A549 (cell line): ENCODE measurements around the gene NENF. TPM values are rescaled to one million over a fixed set of nuclear protein-coding genes. Genes with fewer than 3 reads are reported as not detected.

Experiments used
- ATAC-seq, 2 experiments: fragments of 200-7000 bp in 1 of 2; fragments of >200 bp in 1 of 2; cut with Nextera tagmentation in 1 of 2; cut with Tn5 transposase in 1 of 2; 3 replicates each; pipeline versions ENCODE4 v1.8.0 to v1.9.1; 2018 to 2020; ENCODE audit warnings: mild to moderate bottlenecking in 1 of 2, moderate library complexity in 1 of 2
- CTCF ChIA-PET: fragments of 300-600 bp; sonication (Branson Sonifier 250); formaldehyde crosslinking; extraction: SDS; loops from one replicate; lab custom pipeline; 2021; ENCODE audit warnings: antibody characterized with exemption, inconsistent platforms; lab: Yijun Ruan, JAX
- POLR2A ChIA-PET: fragments of 350-600 bp; formaldehyde crosslinking; extraction: SDS; loops from one replicate; lab custom pipeline; 2021; ENCODE audit warnings: antibody characterized with exemption, inconsistent platforms; lab: Yijun Ruan, JAX
- DNase-seq, 2 experiments: peaks; one replicate each; pipeline versions ENCODE4 v3.0.0 to v3.0.0-alpha.2; 2011 to 2016; ENCODE audit warnings: low read depth in 1 of 2, low spot score in 1 of 2
- FAIRE-seq: peaks from 2 replicates; lab custom pipeline; 2011; peaks lifted over from hg19 to GRCh38; lab: Jason Lieb, UNC
- H3K27ac ChIP-seq, 2 experiments: fragments of >200 bp; sonication (Bioruptor Twin); formaldehyde crosslinking; 3 replicates each; pipeline ENCODE4 v1.5.1; 2016 to 2017
- H3K4me1 ChIP-seq: fragments of >200 bp; sonication (Bioruptor Twin); formaldehyde crosslinking; 3 replicates; pipeline ENCODE4 v1.6.1; 2016
- H3K4me2 ChIP-seq: fragments of >200 bp; sonication (Bioruptor Twin); formaldehyde crosslinking; 3 replicates; pipeline ENCODE4 v1.6.1; 2016
- H3K4me3 ChIP-seq: fragments of >200 bp; sonication (Bioruptor Twin); formaldehyde crosslinking; 3 replicates; pipeline ENCODE4 v1.5.1; 2016
- H3K9me3 ChIP-seq: fragments of >200 bp; sonication (Bioruptor Twin); formaldehyde crosslinking; 3 replicates; pipeline ENCODE4 v1.6.1; 2016
- ATOH8 ChIP-seq: fragments of 250-450 bp; sonication (Bioruptor Pico); IDR thresholded peaks from 2 replicates; pipeline ENCODE4 v1.5.0; 2020; ENCODE audit warnings: low read depth, mild to moderate bottlenecking, moderate library complexity
- BCL3 ChIP-seq: fragments of >200 bp; sonication (Bioruptor Twin); formaldehyde crosslinking; IDR thresholded peaks from 3 replicates; pipeline ENCODE4 v1.6.1; 2016
- BHLHE40 ChIP-seq: IDR thresholded peaks from 2 replicates; pipeline ENCODE4 v1.6.1; 2012; ENCODE audit warnings: low read depth, low read length, inconsistent platforms
- CHD2 ChIP-seq: fragments of 150-350 bp; IDR thresholded peaks from 2 replicates; pipeline ENCODE4 v1.6.1; 2014; ENCODE audit warnings: low read length; ENCODE audit not compliant: partially characterized antibody
- CTCF ChIP-seq: fragments of >200 bp; sonication (Bioruptor Twin); formaldehyde crosslinking; IDR thresholded peaks from 3 replicates; pipeline ENCODE4 v1.5.1; 2016
- E2F6 ChIP-seq: IDR thresholded peaks from 2 replicates; pipeline ENCODE4 v1.6.1; 2012; ENCODE audit warnings: low read depth, borderline replicate concordance
- EHMT2 ChIP-seq: fragments of 200-600 bp; sonication (generic); IDR thresholded peaks from 2 replicates; pipeline ENCODE4 v1.6.1; 2016; ENCODE audit warnings: antibody characterized with exemption, low read depth, mild to moderate bottlenecking, moderate library complexity
- ESRRA ChIP-seq: fragments of 150-350 bp; IDR thresholded peaks from 2 replicates; pipeline ENCODE4 v1.6.1; 2014; ENCODE audit warnings: mild to moderate bottlenecking, low read length, borderline replicate concordance
- FOSB ChIP-seq: fragments of 250-450 bp; sonication (Bioruptor Pico); IDR thresholded peaks from 2 replicates; pipeline ENCODE4 v1.5.0; 2020; ENCODE audit warnings: mild to moderate bottlenecking, moderate library complexity
- GATA3 ChIP-seq: IDR thresholded peaks from 2 replicates; pipeline ENCODE4 v1.6.1; 2012; ENCODE audit warnings: borderline replicate concordance
- HDAC2 ChIP-seq: fragments of 200-600 bp; sonication (generic); IDR thresholded peaks from 2 replicates; pipeline ENCODE4 v1.6.1; 2016
- HES2 ChIP-seq: fragments of >200 bp; sonication (Bioruptor Twin); formaldehyde crosslinking; IDR thresholded peaks from 2 replicates; pipeline ENCODE4 v1.6.1; 2016
- HEYL ChIP-seq: fragments of 250-450 bp; sonication (Bioruptor Pico); IDR thresholded peaks from 2 replicates; pipeline ENCODE4 v1.8.0; 2021; ENCODE audit warnings: mild to moderate bottlenecking, moderate library complexity
- HMGXB4 ChIP-seq: fragments of 250-450 bp; sonication (Bioruptor Pico); IDR thresholded peaks from 2 replicates; pipeline ENCODE4 v1.5.0; 2021; ENCODE audit warnings: mild to moderate bottlenecking, moderate library complexity, borderline replicate concordance
- JUN ChIP-seq, 2 experiments: fragments of >200 bp; sonication (Bioruptor Twin); formaldehyde crosslinking; IDR thresholded peaks; 2 replicates in 1 of 2; 3 replicates in 1 of 2; pipeline ENCODE4 v1.6.1; 2016 to 2017
- KDM1A ChIP-seq: fragments of 200-600 bp; sonication (generic); IDR thresholded peaks from 2 replicates; pipeline ENCODE4 v1.6.1; 2016; ENCODE audit warnings: low read depth, mild to moderate bottlenecking
- KDM5A ChIP-seq: fragments of 200-600 bp; sonication (generic); IDR thresholded peaks from 2 replicates; pipeline ENCODE4 v1.6.1; 2016; ENCODE audit warnings: antibody characterized with exemption, mild to moderate bottlenecking
- MAFK ChIP-seq: fragments of 450-650 bp; IDR thresholded peaks from 2 replicates; pipeline ENCODE4 v1.6.1; 2014; ENCODE audit not compliant: partially characterized antibody
- MAZ ChIP-seq: fragments of 150-350 bp; IDR thresholded peaks from 2 replicates; pipeline ENCODE4 v1.6.1; 2014; ENCODE audit warnings: antibody characterized with exemption, low read depth, low read length, borderline replicate concordance
- NPAS2 ChIP-seq: fragments of 250-450 bp; sonication (Bioruptor Pico); IDR thresholded peaks from 2 replicates; pipeline ENCODE4 v1.8.0; 2022; ENCODE audit warnings: mild to moderate bottlenecking, moderate library complexity, borderline replicate concordance
- PHF8 ChIP-seq: fragments of 200-600 bp; sonication (generic); IDR thresholded peaks from 2 replicates; pipeline ENCODE4 v1.6.1; 2016; ENCODE audit warnings: low read depth, mild to moderate bottlenecking, antibody characterized with exemption, moderate library complexity, borderline replicate concordance
- POLR2A ChIP-seq: IDR thresholded peaks from 2 replicates; pipeline ENCODE4 v1.6.1; 2012; ENCODE audit warnings: mild to moderate bottlenecking, low read length
- RNF2 ChIP-seq: fragments of 200-600 bp; sonication (generic); IDR thresholded peaks from 2 replicates; pipeline ENCODE4 v1.6.1; 2016; ENCODE audit warnings: low read depth, mild to moderate bottlenecking, antibody characterized with exemption, moderate library complexity, borderline replicate concordance
- SMC3 ChIP-seq: fragments of >200 bp; sonication (Bioruptor Twin); formaldehyde crosslinking; IDR thresholded peaks from 3 replicates; pipeline ENCODE4 v1.6.1; 2018; ENCODE audit warnings: inconsistent platforms
- TFCP2L1 ChIP-seq: fragments of 250-450 bp; sonication (Bioruptor Pico); IDR thresholded peaks from 2 replicates; pipeline ENCODE4 v1.5.0; 2021; ENCODE audit warnings: mild to moderate bottlenecking
- ZC3H11A ChIP-seq: fragments of 450-650 bp; IDR thresholded peaks from 2 replicates; pipeline ENCODE4 v1.6.1; 2014; ENCODE audit warnings: antibody characterized with exemption, mild to moderate bottlenecking
- WGBS: methylation state at CpG from one replicate; pipeline ENCODE4 v1.1.6; 2017; ENCODE audit errors: missing lambda C conversion rate; 5-methylcytosine and 5-hydroxymethylcytosine counted together
- polyA plus RNA-seq, 4 experiments: library from polyadenylated mRNA; depleted of rRNA in 3 of 4; stranded (reverse); fragments of >200 nt; fragmentation: RNase III in 1 of 4; extraction: RNeasy Plus Mini Kit Qiagen cat#74134 plus additional on column Dnase treatment in 1 of 4; gene quantifications; 2 replicates in 3 of 4; 3 replicates in 1 of 4; pipeline ENCODE4 v1.2.3, GENCODE V29; 2011 to 2017

The NENF gene
- polyA plus RNA-seq, 2 of the 4 experiments (the other 2 are of a cell fraction), result 55.3 to 83.9 TPM

GRCh38 chr1:212440419-212440818 lies 7.7 kb downstream of the NENF start:
- Histone ChIP-seq H3K27ac (no peak overlapping the region), H3K4me2 (no peak overlapping the region), H3K4me3 (no peak overlapping the region)
- POLR2A ChIA-PET, result interaction anchor here (0.6 kb wide), 1 partner anchor 263 kb away, joined by 6 read pairs; no protein-coding TSS in a partner anchor
- CTCF ChIA-PET, result interaction anchor here (0.6 to 6.3 kb wide), 9 partner anchors 14 to 405 kb away, joined by 3 to 48 read pairs (median 3); partner anchors contain the start of genes DTL and INTS7
- no peak for TF ChIP-seq ESRRA
- no peak for TF ChIP-seq RNF2
- no peak for TF ChIP-seq MAFK
- no peak for TF ChIP-seq JUN (IDR thresholded peaks at IDR 0.05)
- TF ChIP-seq KDM1A, result no peak
- no peak for TF ChIP-seq ZC3H11A
- TF ChIP-seq, all 56 proteins: peak for 0
- FAIRE-seq (no peak), ATAC-seq (no peak), DNase-seq (no peak)
- WGBS, result 78% methylated on average over 9 of the region's 9 CpGs
- no peaks in the 10 kb centered on the region for H3K9me3 ChIP-seq
- peaks cover 6% of the 10 kb centered on the region; the same call in 1 of the 3 replicates for H3K4me1 ChIP-seq

GRCh38 chr1:212442408-212442807 lies 9.7 kb downstream of the NENF start:
- ATAC-seq (no peak), DNase-seq (no peak), FAIRE-seq (no peak)
- Histone ChIP-seq H3K4me1 (peaks cover under 1% of the 10 kb centered on the region; the same call in 1 of the 3 replicates), H3K4me2 (no peak overlapping the region), H3K9me3 (no peaks in the 10 kb centered on the region), H3K27ac (no peak overlapping the region), H3K4me3 (no peak overlapping the region)
- 92% methylated on average over 5 of the region's 5 CpGs for WGBS
- POLR2A ChIA-PET, result no interaction called here
- CTCF ChIA-PET, result interaction anchor here (0.6 to 6.3 kb wide), 3 partner anchors 10 to 472 kb away, joined by 3 to 48 read pairs (median 5); partner anchors contain the start of gene NENF
- TF ChIP-seq NPAS2 (CRISPR knock-in tag), result no peak
- no peak for TF ChIP-seq BHLHE40
- TF ChIP-seq FOSB (CRISPR knock-in tag), result no peak
- no peak for TF ChIP-seq ATOH8
- no peak for TF ChIP-seq MAZ
- no peak for TF ChIP-seq HDAC2

- ATAC-seq (no peak), FAIRE-seq (no peak), DNase-seq (no peak)
- no peaks in the 10 kb centered on the region for H3K4me1 ChIP-seq
- H3K9me3 ChIP-seq, result no peaks in the 10 kb centered on the region
- H3K4me2 ChIP-seq, result no peak overlapping the region
- WGBS, result 94% methylated on average over 8 of the region's 8 CpGs
- ChIA-PET POLR2A (no interaction called here), CTCF (interaction anchor here (2.2 kb wide), 1 partner anchor 10 kb away, joined by 15 read pairs; no protein-coding TSS in a partner anchor)
- no peak overlapping the region for H3K4me3 ChIP-seq
- H3K27ac ChIP-seq, result no peak overlapping the region
- TF ChIP-seq NPAS2 (CRISPR knock-in tag) (no peak), HDAC2 (no peak), E2F6 (no peak), CTCF (no peak), CHD2 (no peak), ZC3H11A (no peak), EHMT2 (no peak), HES2 (no peak), GATA3 (no peak), SMC3 (no peak), POLR2A (no peak), PHF8 (no peak), BCL3 (no peak), KDM5A (no peak), ESRRA (no peak), HEYL (CRISPR knock-in tag) (no peak), HMGXB4 (CRISPR knock-in tag) (no peak), TFCP2L1 (no peak), FOSB (CRISPR knock-in tag) (no peak)
Observed at GRCh38 chr1:212446333-212446732, 13.6 kb downstream of the NENF start.
